GM19468 (cell line): ENCODE results near the gene SFXN2.
"Not testable (repeated sequence)": the region's sequence is repeated elsewhere in the genome, so short reads cannot be mapped to it uniquely, and the experiment has no call there.

ENCODE experiments used
- ATAC-seq: cut with Tn5 transposase; IDR thresholded peaks from one replicate; pipeline ENCODE4 v1.9.1; 2021; ENCODE audit warnings: mild to moderate bottlenecking, moderate library complexity, moderate number of reproducible peaks; ENCODE audit not compliant: unreplicated experiment; ENCODE audit errors: extremely low read depth

The SFXN2 gene

DNA sequence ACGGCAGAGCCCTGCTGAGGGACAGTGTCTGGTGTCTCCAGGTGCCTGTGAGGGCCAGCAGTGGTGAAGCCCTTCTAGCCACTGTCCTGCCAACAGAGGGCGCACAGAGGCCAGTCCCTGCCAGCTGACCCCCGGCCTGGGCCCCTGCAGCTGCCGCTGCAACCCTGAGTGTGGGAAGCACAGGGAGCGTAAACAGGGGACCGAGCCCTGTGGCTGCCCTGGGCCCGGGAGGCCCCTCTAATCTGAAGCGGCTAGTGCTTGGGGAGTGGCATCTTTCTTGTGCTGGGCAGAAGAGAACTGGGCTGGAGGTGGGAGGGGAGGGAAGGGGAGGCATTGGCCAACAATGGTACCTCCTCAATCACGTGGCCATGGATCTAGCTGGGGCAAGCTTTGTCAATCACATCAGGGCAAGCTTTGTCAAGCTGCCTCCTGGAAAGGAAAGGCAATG lies 35.6 kb upstream of the SFXN2 start:
- ATAC-seq: no peak

DNA sequence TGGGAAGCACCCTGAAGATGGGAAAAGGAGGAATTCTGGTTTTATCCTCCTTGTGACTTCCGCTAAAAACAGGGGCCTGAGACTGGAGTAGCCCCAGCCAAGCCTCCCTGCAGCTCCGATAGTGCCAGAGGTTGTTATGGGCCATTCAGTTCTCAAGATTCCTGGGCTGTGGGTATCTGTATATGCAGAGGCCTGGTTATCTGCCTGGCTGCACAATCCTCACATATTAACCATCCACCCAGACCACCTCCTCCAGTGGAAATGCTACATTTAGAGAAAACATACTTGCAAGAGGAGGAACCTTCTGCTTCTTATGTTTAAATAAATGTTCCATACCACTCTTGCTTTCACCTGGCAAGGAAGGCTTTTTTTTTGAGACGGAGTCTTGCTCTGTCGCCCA lies 34.8 kb upstream of the SFXN2 start:
- no peak for ATAC-seq

DNA sequence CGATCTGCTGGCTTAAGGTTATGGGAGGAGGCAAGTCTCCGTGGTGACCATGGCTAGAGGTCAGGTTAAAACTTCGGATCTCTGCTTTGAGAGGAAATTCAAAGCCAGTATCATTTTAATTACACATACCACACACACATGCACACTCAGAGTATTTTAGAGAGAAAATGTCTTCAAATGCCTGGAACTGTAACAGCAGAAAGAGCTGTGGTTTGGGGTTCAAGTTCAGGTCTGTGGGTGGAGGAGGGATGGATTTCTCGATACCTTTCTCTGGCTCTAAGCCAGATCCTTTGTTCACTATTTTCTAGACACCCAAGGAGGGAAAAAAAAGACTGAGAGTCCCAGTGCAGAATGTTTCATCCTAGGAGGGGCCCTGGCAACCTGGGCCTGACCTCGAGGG lies 32.7 kb upstream of the SFXN2 start:
- ATAC-seq: no peak

DNA sequence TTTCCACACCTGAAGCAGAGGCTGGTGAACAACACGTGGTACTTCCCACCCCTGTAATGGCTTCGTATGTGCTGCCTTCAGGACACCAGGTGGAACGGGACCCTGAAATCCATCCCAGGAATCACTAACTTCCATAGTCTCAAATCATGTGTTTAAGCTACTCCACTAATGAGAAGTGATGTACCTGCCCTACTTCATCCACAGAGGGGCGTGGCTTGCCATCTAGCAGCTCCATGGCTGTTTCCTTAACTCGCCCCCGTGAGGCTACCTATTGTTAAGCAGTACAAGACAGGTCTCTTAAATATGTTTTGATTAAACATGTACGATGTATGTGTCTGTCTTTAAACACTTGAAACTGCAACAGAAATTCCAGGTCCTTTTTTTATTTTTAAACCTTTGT lies 32.0 kb upstream of the SFXN2 start:
- no peak for ATAC-seq

DNA sequence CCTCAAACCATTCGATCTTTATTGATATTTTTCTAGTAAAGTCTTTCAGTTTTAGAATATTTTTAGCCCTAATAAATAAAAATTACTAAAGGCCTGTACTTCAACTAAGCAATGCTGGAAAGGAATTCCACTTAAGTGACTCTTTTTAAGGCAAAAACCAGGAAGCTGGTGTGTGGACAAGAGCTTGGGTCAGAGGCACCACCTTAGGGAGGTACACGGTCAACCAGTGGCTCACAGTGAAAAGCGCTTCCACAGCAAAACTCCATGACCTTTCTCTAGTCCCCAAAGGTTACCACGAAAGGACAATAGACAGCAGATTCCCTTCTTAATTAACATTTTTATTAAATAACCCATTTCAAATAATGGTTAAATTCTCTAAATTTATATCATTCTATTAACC lies 31.5 kb upstream of the SFXN2 start:
- no peak for ATAC-seq

DNA sequence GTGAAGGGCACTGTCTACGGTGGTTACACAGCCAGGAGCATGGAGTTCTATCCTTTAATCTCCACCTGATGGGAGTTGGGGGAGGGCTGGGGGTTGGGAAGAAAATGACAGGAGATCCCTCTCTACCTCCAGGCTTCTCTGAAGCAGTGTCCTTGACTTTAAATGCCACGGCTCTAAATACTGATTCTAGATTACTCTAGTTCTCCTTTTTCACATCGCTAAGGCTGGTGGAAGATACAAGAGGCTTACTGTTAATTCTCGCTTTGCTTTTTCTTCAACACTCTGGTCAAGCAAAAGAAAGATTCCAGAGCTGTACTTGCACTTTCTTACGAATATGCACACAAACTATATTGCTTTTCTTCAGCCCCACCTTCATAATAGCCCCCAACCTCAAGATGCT lies 30.7 kb upstream of the SFXN2 start:
- ATAC-seq: no peak

DNA sequence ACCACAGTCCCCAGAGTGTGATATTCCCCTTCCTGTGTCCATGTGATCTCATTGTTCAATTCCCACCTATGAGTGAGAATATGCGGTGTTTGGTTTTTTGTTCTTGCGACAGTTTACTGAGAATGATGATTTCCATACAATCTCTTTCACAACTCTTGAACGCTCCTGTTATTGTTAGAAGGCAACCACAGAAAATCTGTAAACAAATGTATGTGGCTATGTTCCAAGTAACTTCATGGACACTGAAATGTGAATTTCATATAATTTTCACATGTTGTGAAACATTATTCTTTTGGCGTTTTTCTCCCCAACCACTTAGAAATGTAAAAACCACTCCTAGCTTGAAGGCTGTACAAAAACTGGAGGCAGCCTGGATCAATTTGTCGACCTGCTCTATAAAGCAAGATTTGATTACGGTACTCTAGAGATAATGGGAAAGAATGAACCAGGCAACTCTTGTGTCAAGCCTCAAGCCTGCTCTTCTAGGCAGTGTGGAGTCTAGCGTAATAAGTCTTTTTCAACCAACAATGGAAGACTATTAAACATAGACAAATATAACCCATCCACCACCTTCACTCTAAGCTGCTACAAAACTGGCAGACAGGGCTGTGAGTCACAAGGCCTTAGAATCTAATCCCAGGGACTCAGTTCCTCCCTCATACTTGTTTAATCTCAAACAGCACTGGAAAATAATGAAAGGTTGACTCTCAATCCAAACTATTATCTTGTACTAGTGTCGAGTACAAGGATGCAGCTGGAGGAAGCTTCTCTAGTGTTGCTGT lies 23.0 kb upstream of the SFXN2 start:
- no peak for ATAC-seq

DNA sequence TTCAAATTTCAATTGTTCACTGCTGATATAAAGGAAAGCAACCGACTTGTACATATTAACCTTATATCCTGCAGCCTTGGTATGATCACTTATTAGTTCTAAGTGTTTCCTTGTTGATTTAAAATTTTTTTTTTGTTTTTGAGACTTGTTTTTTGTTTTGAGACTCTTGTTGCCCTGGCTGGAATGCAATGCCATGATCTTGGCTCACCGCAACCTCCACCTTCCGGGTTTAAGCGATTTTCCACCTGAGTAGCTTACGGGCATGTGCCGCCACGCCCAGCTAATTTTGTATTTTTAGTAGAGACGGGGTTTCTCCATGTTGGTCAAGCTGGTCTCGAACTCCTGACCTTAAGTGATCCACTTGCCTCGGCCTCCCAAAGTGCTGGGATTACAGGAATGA lies 19.0 kb upstream of the SFXN2 start:
- not testable (repeated sequence) for ATAC-seq

DNA sequence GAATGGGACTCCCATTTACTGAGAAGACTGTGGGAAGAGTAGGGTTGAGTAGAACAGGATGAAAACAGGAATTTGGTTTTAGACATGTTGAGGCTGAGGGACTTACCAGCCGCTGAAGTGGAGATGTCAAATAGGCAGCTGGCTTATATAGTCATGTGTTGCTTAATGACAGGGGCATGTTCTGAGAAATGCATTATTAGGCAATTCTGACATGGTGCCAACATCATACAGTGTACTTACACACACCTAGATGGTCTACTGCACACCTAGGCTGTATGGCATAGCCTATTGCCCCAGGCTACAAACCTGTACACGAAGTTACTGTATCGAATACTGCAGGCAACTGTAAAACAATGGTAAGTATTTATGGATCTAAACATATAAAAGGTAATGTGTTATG lies 17.7 kb upstream of the SFXN2 start:
- ATAC-seq: no peak

DNA sequence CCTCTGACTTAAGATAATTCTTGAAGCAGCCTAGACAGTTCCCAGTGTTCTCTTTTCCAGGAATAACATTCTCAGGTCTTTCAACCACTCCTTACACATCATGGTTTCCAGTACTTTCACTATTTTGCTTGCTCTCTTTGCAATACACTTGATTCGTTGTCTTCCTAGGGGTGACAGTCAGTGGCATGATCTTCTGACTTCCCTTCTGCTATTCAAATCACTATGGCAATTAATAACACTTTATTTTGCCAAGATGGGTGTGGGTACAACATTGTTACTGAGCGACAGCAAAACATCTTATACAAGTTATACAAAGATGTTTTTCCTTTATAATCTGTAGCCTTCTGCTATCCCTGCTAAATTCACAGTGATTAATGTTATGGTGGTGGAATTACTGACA lies 15.5 kb upstream of the SFXN2 start:
- no peak for ATAC-seq

DNA sequence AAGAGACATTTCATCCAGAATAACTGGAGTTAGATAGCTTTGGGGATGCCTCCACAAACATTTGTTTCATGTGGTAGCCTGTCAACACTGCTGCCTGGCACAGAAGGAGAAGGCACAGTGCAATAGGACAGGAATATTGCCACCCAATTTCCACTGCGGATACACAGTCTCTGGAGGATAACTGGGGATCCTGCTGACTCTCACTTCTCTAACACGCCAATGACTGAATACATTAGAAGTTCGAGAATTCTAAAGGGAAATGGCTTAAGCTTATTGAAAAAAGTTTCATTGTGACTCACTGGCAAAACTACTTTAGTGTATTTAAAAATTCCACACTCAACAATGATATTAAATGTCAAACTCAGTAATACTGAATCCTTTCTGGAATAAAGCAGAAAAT lies 13.2 kb upstream of the SFXN2 start:
- ATAC-seq: no peak

DNA sequence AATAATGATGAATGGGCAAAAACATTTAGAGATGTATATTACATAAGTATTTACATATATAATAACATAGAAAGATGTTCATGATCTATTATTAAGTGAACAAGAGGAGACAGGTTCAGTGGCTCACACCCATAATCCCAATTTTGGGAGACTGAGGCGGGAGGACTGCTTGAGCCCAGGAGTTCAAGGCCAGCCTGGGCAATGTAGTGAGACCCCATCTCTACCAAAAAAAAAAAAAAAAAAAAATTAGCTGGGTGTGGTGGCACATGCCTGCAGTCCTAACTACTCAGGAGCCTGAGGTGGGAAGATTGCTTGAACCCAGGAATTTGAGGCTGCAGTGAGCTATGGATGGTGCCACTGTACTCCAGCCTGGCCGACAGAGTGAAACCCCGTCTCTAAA lies 12.6 kb upstream of the SFXN2 start:
- ATAC-seq: no peak

DNA sequence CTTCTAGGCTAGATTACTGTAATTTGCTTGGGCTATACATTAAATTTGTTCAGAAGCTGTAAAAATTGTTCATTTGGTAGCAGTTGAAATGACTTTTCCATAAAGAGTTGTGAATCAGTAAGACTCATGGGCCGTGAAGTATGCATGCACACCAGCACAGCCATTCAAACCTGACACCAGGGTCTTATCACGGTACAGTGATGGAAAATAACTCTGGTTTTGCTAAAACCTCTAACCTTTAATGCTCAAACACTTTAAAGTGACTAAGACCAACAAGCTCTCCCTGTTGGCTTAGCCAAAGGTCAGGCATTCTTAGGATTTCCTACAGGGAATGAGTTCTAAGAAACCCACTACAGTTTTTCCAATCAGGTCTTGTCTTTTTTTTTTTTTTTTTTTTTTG lies 11.7 kb upstream of the SFXN2 start:
- no peak for ATAC-seq

DNA sequence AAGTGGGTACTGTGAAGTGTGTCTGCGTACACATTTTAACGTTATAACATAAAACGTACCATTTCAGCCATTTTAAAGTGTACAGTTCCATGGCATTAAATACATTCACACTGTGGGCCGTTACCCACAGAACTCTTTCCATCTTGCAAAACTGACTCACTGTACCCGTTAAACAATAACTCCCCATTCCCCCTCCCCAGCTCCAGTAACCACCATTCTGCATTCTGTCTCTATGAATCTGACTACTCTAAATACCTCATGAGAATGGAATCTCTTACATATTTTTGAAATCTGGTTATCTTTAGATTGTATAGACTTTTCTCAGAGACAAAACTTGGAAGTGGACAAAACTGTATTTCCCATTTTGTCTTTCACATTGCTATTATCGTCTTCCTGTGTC lies 9.5 kb upstream of the SFXN2 start:
- no peak for ATAC-seq

DNA sequence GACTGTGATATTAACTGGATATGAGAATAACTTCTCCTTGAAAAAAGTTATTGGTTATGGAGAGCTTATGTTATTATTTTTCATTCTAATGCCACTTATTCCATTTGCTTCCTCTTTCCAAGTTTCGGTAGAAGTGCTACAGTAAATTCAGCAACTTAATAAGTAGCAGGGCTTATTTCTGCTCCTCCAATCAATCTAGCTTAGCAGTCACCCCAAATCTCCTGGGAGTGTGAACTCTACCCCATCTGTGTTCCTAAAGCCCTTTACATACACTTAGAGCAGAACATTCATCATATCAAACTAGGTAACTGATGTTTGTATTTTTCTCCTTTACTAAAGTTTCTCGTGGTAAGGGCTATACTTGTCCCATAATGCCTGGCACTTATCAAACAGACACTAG lies 8.9 kb upstream of the SFXN2 start:
- ATAC-seq: no peak

DNA sequence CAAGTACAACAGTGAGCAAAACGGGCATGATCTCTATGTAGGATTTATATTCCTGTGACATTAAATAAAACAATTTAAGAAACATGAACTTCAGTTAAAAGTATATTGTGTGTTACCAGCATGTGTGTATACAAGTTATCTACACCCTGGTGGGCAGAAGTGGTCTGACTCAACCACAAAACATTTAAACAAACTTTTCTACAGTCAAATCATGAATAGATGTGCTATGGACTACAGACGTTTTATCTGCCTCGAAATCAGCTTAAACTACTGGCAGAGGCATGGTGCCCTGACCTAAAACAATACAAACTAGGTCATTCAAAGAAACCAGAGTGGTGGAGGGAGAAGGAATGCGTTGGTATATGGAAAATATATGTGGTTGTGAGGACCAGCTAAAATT lies 3.8 kb upstream of the SFXN2 start:
- ATAC-seq: no peak

DNA sequence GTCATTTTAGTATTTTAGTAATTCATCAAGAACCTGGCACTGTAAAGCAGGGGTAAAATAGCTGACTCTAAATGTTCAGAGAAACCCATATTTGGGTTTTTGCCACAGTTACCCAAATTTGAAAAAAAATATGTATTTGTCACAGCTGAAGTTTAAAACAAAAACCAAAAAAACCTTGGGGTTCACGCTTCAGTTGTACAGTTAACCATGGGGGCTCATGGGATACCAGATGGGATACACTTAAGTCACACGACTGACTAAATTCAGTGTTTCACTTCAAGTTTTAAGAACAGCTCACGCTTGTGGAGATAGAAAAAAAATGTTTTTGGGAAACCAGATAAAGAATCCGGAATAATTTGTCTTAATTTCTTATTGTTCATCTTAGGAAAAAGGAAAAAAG lies 2.3 kb upstream of the SFXN2 start:
- no peak for ATAC-seq

DNA sequence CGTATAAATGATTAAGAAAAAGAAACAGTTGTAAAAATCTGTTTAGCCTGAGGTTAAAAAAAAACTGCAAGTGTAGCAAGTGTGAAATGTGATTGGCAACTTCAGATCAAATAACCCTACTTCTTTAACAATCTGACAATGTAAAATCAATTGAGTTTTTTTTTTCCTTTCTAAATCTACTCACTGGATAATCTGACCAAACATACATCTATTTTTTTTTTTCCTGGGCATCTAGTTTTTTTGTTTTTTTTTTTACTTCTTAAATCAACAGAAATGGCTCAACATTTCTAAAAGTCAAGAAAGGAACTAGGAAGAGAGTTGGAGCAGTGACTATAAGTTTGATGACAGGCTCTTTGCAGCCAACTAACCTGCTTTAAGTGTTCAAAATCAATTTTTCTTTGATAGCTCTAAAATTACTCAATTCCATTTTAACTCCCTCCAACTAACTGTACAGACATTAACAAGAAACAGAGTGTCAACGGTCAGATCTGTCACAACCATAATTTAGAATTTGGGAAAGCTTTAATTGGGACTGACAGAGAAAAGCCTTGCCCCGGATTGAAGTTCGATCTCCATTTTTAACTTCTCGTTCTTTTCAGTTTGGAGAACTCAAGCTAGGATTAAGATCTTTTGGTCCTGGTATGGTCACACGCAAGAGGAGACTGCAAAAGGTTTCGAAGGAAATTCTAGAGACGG lies 1.4 kb upstream of the SFXN2 start:
- ATAC-seq: no peak

DNA sequence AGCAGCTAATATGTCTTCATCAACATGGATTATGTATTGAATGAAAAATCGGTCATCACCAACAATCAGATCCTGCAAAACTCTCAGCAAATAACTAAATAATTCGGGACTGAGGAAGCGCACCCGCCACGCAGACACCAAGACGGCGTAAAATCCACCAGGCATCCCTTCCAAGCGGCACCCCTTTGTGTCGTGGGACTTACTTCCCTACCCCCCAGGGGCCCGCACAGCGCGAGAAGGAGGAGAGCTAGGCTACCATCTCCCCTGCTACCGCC lies 960 bp upstream of the SFXN2 start:
- ATAC-seq: no peak

DNA sequence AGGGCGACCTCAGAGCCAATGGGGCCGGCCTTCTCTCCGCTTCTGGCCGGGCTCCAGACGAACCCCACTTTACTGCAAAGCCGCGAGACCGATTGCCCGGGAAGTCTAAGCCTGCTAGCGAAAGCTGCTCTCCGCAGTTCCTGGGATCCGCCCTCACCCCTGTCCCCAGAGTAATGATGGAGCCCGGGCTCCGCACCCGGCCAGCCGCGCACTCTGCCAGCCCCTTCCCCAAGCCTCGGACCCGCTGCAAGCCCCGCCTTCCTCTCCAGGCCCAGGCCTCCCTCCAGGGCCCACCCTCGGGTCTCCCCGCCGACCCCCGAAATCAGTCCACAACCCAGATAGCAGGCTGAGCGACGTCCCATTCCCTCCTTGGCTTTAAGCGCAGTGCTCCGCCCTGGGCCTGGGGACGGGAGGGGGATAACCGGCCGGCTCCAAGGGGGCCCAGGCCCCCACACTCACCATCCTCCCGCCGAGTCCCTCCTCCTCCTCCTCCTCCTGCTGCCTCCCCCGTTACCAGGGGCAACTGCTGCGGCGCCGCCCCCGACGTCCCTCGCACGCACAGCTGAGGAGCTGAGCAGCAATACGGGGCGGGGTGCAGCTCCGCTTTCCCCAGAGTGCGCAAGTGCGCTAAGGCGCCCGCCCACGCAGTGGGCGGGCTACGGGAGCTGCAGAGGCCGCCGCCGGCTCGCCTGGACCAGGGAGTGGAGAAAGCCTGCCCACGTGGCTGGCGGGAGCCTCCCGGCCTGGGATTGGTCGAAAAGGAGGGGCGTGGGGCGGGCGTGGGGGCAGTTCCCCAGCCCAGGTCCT lies 419 bp upstream of the SFXN2 start, which contains the start of gene ARL3:
TSS of gene ARL3 (minus strand) at position 584 of the 807 bp plus-strand sequence. CDS start at position 462, 122 bp downstream.
- ATAC-seq: peak; percentile 80

DNA sequence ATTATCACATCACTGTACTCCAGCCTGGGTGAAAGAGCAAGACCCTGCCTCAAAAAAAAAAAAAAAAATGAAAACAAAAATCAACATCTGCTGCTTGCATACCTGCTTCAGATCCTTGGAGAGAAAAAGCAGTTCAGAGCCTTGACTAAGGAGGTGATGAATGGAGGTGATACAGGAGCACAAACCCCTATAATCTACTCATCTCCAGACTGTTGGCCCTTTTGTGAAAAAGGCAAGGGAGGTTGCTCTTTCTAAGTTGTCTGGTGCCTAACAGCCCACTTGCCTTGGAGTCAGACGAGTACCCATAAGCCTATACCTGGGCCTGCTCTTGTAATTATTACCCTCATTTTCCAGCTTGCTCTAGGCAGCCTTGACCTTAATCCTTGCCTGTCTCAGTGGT lies 1.4 kb downstream of the SFXN2 start:
- no peak for ATAC-seq
